GM19455 (cell line): ENCODE results near the gene KCNK16.

Experiments used
- ATAC-seq: cut with Tn5 transposase; IDR thresholded peaks from one replicate; pipeline ENCODE4 v1.9.1; 2021; ENCODE audit not compliant: unreplicated experiment

Gene KCNK16

GRCh38 chr6:39342692-39343395 lies 20.3 kb upstream of the KCNK16 start:
- no peak for ATAC-seq

- no peak for ATAC-seq
Observed at GRCh38 chr6:39341937-39342336, 19.4 kb upstream of the KCNK16 start.

- ATAC-seq: no peak
Observed at GRCh38 chr6:39341352-39341751, 18.9 kb upstream of the KCNK16 start.

GRCh38 chr6:39339868-39340550 lies 17.5 kb upstream of the KCNK16 start:
- ATAC-seq: no peak

GRCh38 chr6:39339096-39339867 lies 16.8 kb upstream of the KCNK16 start:
- no peak for ATAC-seq

GRCh38 chr6:39338397-39338796 lies 15.9 kb upstream of the KCNK16 start:
- ATAC-seq: no peak

GRCh38 chr6:39335780-39336545 lies 13.5 kb upstream of the KCNK16 start:
- ATAC-seq: no peak

GRCh38 chr6:39333644-39334438 lies 11.3 kb upstream of the KCNK16 start:
- no peak for ATAC-seq

- ATAC-seq: no peak
Observed at GRCh38 chr6:39330476-39330875, 8.0 kb upstream of the KCNK16 start.

GRCh38 chr6:39330057-39330456 lies 7.6 kb upstream of the KCNK16 start:
- ATAC-seq: no peak

GRCh38 chr6:39328066-39328465 lies 5.6 kb upstream of the KCNK16 start:
- ATAC-seq: no peak

GRCh38 chr6:39327507-39327906 lies 5.0 kb upstream of the KCNK16 start:
- no peak for ATAC-seq

- ATAC-seq: no peak
Observed at GRCh38 chr6:39321761-39322160, 741 bp downstream of the KCNK16 start.

GRCh38 chr6:39320363-39320984 lies 2.0 kb downstream of the KCNK16 start:
- no peak for ATAC-seq

GRCh38 chr6:39319621-39320362 lies 2.7 kb downstream of the KCNK16 start:
- ATAC-seq: no peak

- no peak for ATAC-seq
Observed at GRCh38 chr6:39317256-39317655, 5.2 kb downstream of the KCNK16 start.

- no peak for ATAC-seq
Observed at GRCh38 chr6:39314273-39314795, 8.2 kb downstream of the KCNK16 start, which contains the start of gene KCNK17. Gene KCNK17, minus strand, starts transcription at chr6:39314419. Its CDS starts 99 bp downstream, at chr6:39314320.

GRCh38 chr6:39313526-39314272 lies 8.8 kb downstream of the KCNK16 start:
- ATAC-seq: no peak
